HUES6 (cell line): ENCODE data around the gene REPS1.

ENCODE experiments used
- H3K27ac ChIP-seq: 2 replicates; pipeline ENCODE4 v1.7.0; 2013; ENCODE audit warnings: low read depth, mild to moderate bottlenecking, low read length, inconsistent platforms
- H3K27me3 ChIP-seq: 2 replicates; pipeline ENCODE4 v1.6.1; 2013; ENCODE audit warnings: low read length; ENCODE audit not compliant: control insufficient read depth, insufficient read depth
- H3K36me3 ChIP-seq: 2 replicates; pipeline ENCODE4 v1.6.1; 2013; ENCODE audit warnings: low read length; ENCODE audit not compliant: control insufficient read depth, insufficient read depth
- H3K4me1 ChIP-seq: 2 replicates; pipeline ENCODE4 v1.6.1; 2013; ENCODE audit warnings: low read length; ENCODE audit not compliant: control insufficient read depth, insufficient read depth
- H3K4me3 ChIP-seq: 2 replicates; pipeline ENCODE4 v1.5.1; 2013; ENCODE audit warnings: low read depth, low read length
- H3K9ac ChIP-seq: one replicate; pipeline ENCODE4 v1.6.1; 2013; ENCODE audit warnings: mild to moderate bottlenecking, low read length
- H3K9me3 ChIP-seq: 2 replicates; pipeline ENCODE4 v1.6.1; 2013; ENCODE audit warnings: low read depth, low read length; ENCODE audit not compliant: control insufficient read depth, insufficient read depth

Gene REPS1

DNA sequence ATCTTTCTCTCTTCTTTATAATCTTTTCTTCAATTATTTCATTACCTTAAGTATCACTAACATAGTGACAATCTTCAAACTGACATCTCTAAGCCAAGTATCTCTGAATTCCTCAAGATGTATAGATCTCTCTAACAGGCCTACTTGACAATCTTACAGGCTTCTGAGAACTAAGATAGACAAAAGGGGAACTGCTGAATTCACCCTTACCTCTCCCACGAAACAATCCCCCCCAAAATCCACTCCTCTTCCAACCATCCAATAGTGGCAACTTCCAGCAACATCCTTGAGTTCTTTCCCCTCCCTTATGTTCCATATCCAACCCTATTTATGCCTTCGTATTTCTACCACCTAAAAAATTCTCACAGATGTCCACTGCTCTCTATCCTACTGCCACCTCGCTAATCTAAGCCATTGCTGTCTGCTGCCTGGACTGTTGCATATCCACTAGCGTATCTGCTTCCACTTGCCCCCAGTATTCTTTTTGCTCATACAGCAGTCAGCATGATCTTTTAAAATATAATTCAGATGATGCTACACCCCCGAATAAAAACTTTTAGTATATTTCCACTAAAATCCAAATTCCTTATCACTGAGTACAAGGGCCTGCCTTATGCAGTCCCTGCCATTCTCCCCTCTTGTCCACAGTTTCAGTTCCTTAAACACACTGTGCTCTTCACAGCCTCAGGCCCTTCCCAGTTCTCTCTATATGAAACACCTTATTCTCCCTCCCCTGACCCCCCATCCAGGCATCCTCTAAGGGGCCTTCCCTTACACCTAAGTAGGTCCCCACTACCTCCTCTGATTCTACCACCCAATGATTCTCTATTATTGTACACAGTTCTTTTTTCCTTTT, 8.0 kb downstream of the REPS1 start:
- H3K4me1 ChIP-seq, result peaks cover 47% of the 10 kb centered on the region
- no peak overlapping the region for H3K9ac ChIP-seq
- H3K4me3 ChIP-seq, result no peak overlapping the region
- H3K9me3 ChIP-seq, result peaks cover 4% of the 10 kb centered on the region; the same call in 1 of the 2 replicates
- H3K27me3 ChIP-seq, result no peaks in the 10 kb centered on the region
- no peaks in the 10 kb centered on the region for H3K36me3 ChIP-seq
- no peak overlapping the region for H3K27ac ChIP-seq

DNA sequence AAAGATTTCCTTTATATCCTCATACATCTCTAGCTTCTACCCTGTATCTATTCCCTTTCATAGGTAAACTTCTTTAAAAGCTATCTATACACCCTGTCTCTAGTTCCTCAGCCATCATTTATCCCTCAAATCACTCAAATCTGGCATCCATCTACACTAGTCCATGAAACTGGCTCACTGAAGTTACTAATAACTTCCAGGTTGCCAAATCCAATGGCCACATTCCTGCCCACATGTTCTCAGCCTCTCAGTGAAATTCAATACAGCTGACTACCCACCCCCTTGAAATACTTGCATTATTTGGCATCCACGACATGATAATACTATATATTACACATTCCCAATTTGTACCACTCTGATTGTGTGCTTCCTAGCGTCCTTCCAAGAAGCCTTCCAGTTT, 8.7 kb downstream of the REPS1 start:
- Histone ChIP-seq H3K9me3 (peaks cover 4% of the 10 kb centered on the region; the same call in 1 of the 2 replicates), H3K9ac (no peak overlapping the region), H3K4me3 (no peak overlapping the region), H3K4me1 (peaks cover 47% of the 10 kb centered on the region), H3K27me3 (no peaks in the 10 kb centered on the region), H3K27ac (no peak overlapping the region), H3K36me3 (no peaks in the 10 kb centered on the region)

DNA sequence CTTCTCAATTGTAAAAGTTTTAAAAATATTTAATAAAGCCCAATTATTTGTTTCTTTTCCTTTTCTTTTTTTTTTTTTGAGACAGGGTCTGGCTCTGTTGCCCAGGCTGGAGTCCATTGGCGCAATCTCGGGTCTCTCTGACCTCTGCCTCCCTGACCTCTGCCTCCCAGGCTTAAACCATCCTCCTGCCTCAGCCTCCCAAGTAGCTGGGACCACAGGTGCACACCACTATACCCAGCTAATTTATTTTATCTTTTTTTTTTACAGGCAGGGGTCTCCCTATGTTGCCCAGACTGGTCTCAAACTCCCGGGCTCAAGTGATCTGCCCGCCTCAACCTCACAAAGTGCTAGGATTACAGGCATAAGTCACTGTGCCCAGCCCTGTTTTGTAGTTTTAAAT, 9.8 kb downstream of the REPS1 start:
- Histone ChIP-seq H3K4me1 (peaks cover 55% of the 10 kb centered on the region), H3K4me3 (no peak overlapping the region), H3K9ac (no peak overlapping the region)

DNA sequence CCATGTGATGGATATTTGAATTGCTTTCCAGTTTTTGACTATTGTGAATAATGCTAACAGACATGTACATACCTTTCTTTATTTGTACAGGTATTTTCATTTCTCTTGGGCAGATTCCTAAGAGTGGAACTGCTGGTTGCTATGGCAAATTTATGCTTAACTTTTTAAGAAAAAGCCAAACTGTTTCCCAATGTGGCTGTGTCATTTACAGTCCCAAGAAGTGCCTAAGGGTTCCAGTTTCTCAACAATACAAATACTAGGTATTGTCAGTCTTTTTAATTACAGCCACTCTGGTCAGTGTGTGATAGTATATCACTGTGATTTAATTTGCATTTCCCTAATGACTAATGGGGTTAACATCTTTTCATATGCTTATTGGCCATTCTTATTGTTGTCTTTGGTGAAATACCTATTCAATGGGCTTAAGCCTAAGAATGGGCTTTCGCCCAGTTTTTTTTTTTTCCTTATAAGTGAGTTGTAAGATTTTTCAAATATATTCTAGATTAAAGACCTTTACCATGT, 10.3 kb downstream of the REPS1 start:
- H3K4me1 ChIP-seq, result peaks cover 60% of the 10 kb centered on the region
- no peak overlapping the region for H3K4me3 ChIP-seq
- H3K27ac ChIP-seq, result no peak overlapping the region
- no peaks in the 10 kb centered on the region for H3K27me3 ChIP-seq
- H3K36me3 ChIP-seq, result no peaks in the 10 kb centered on the region
- H3K9me3 ChIP-seq, result peaks cover 3% of the 10 kb centered on the region; the same call in 1 of the 2 replicates
- H3K9ac ChIP-seq, result no peak overlapping the region

More for the DNA sequence above, 9.8 kb downstream of the REPS1 start:
- H3K27ac ChIP-seq, result no peak overlapping the region
- peaks cover 4% of the 10 kb centered on the region; the same call in 1 of the 2 replicates for H3K9me3 ChIP-seq
- H3K27me3 ChIP-seq, result no peaks in the 10 kb centered on the region
- H3K36me3 ChIP-seq, result no peaks in the 10 kb centered on the region

DNA sequence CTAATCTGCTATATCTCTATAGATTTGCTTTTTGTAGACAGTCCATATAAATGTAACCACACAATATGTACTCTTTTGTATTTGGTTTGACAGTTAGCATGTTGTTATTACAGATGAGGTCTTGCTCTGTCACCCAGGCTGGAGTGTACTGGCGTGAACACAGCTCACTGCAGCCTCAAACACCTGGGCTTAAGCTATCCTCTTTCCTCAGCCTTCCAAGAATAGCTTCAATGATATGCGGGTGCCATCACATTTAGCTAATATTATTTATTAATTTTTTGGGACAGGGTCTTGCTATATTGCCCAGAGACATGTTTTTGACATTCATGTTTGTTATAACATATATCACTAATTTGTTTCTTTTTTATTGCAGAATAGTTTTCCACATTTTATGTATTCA, 10.8 kb downstream of the REPS1 start:
- no peak overlapping the region for H3K9ac ChIP-seq
- no peak overlapping the region for H3K27ac ChIP-seq
- no peaks in the 10 kb centered on the region for H3K27me3 ChIP-seq
- H3K36me3 ChIP-seq, result no peaks in the 10 kb centered on the region
- peaks cover 65% of the 10 kb centered on the region for H3K4me1 ChIP-seq
- no peak overlapping the region for H3K4me3 ChIP-seq
- no peaks in the 10 kb centered on the region for H3K9me3 ChIP-seq

DNA sequence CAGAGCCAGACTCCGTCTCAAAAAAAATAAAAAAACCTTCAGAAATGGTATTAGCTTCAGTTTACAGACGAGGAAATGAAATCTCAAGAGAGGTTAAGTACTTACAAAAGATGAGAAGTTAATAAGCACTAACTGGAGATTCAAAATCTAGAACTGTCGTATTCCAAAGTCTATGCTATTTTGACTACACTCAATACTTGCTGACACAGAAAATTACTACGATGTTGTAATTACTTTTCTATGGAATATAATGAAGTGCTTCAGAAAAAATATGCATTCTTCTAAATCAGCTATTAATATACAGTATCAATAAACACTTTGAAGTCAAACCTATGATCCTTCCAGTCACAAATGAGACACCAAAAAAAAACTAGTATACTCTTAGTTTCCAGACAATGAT, 12.2 kb downstream of the REPS1 start:
- no peak overlapping the region for H3K9ac ChIP-seq
- no peak overlapping the region for H3K27ac ChIP-seq
- H3K4me1 ChIP-seq, result peaks cover 79% of the 10 kb centered on the region

DNA sequence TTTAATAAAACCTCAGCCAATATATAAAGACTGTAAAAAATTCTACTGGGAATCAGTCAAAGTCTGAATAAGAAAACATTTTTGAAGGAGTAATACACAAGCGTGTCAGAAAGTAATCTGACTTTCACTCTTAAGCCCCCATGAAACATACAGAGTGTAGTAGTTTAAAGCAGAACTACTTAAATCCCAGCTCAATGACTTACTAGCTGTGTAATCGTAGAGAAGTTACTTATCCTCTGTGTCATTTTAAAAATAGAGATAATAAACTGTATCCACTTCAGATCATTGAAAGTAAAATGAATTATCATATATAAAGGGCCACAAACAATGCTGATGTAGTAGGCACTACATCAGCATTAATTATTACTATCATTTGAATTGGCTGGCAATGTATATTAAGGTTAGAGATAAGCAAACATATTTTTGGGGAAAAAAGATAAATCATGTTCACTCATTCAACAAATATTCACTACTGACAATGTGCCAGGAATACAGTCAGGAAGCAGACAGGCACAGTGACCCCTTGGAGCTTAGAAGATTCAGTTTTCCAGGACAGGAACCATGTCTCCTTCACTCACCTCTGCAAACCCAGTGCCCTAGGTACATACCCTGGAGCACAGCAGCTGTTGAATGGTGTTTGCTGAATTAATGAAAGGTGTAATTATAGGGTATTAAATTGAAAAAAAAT, 14.4 kb downstream of the REPS1 start:
- Histone ChIP-seq H3K4me3 (no peak overlapping the region), H3K4me1 (peaks cover 66% of the 10 kb centered on the region), H3K9me3 (no peaks in the 10 kb centered on the region), H3K27ac (no peak overlapping the region), H3K36me3 (no peaks in the 10 kb centered on the region), H3K9ac (no peak overlapping the region), H3K27me3 (no peaks in the 10 kb centered on the region)

More for the DNA sequence above, 12.2 kb downstream of the REPS1 start:
- H3K4me3 ChIP-seq, result no peak overlapping the region
- H3K27me3 ChIP-seq, result no peaks in the 10 kb centered on the region
- no peaks in the 10 kb centered on the region for H3K9me3 ChIP-seq
- H3K36me3 ChIP-seq, result no peaks in the 10 kb centered on the region

DNA sequence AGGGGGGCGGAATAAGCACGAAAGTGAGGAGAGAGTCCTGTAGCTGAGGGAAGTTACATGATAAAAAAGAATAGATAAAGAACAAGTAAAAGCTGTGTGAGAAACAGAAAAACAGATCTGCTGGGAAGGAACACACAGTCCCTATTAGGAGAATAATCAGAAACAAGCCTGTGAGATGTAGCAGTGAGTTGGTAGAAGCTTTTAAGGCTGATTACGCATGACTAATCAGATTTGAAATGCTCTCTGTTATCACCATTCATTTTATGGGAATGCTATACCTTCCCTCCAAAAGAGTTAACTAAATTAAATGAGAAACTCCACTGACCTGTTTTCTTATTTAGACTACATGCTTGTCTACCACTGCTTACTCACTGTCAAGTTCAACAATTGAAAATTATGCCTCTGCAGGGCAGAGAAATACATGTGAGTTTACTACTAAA, 15.8 kb downstream of the REPS1 start:
- Histone ChIP-seq H3K4me3 (no peak overlapping the region), H3K27ac (peak overlapping the region; percentile 22; the same call in 1 of the 2 replicates), H3K4me1 (peaks cover 65% of the 10 kb centered on the region)

DNA sequence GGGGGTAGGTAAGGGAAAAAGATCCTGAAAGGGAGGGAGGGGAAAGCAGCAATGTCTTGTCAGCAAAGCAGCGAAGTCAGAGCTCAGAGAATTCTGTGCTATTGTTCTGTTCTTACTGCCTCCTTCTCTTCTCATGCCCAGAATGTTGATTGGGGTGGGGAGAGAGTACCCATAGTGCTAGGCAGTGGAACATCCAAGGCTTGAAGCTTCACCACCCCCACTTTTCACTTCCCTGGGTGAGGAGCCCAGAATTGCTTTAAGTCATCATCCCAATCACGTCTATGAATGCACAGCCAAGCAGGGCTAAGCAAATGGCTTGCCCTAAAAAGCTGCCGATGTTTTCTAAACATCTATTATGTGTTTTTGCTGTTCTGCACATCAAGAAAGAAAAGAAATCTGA, 16.5 kb downstream of the REPS1 start:
- peaks cover 59% of the 10 kb centered on the region for H3K4me1 ChIP-seq
- no peak overlapping the region for H3K9ac ChIP-seq
- no peaks in the 10 kb centered on the region for H3K9me3 ChIP-seq
- H3K27ac ChIP-seq, result peak overlapping the region; percentile 22; the same call in 1 of the 2 replicates
- no peaks in the 10 kb centered on the region for H3K27me3 ChIP-seq
- no peak overlapping the region for H3K4me3 ChIP-seq
- H3K36me3 ChIP-seq, result no peaks in the 10 kb centered on the region

More for the DNA sequence above, 15.8 kb downstream of the REPS1 start:
- H3K9me3 ChIP-seq, result no peaks in the 10 kb centered on the region
- H3K9ac ChIP-seq, result no peak overlapping the region
- no peaks in the 10 kb centered on the region for H3K27me3 ChIP-seq
- H3K36me3 ChIP-seq, result no peaks in the 10 kb centered on the region

DNA sequence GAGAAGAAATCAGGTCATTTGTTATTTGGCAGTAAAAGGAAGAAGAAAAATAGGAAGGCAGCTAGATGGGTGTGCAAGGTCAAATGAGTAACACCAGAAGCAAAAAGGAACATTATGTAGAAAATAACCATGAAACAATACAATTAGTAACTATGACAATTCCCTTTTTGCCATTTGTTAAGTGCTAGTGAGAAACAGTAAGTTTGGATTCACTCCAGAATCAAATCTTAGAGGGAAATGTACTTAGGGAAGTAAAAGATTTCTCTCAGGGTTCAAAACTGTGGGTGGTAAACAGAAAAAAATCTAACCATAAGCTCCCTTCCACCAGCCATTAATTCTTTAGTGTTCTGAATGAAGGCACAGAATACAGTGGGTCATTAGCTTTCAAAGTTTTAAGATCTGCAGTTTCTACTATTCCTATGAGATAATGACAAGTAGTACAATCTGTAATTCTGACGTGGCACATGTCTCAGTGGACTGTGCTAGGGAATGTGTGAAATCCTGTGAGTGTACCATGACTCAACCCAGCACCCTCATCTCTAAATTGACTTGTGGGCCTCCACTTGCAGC, 17.1 kb downstream of the REPS1 start:
- Histone ChIP-seq H3K4me1 (peaks cover 58% of the 10 kb centered on the region), H3K4me3 (no peak overlapping the region), H3K27ac (no peak overlapping the region)

More for the DNA sequence above, 17.1 kb downstream of the REPS1 start:
- H3K9me3 ChIP-seq, result no peaks in the 10 kb centered on the region
- no peak overlapping the region for H3K9ac ChIP-seq
- H3K36me3 ChIP-seq, result no peaks in the 10 kb centered on the region
- no peaks in the 10 kb centered on the region for H3K27me3 ChIP-seq
